GM23338 (cell line): ENCODE data around the gene SMPD4. TPM values are rescaled to one million over a fixed set of nuclear protein-coding genes. Genes with fewer than 3 reads are reported as not detected.
"Not testable (repeated sequence)": the region's sequence is repeated elsewhere in the genome, so short reads cannot be mapped to it uniquely, and the experiment has no call there.

ENCODE experiments used
- ATAC-seq: fragments of 200-7000 bp; cut with Tn5 transposase; 3 replicates; pipeline ENCODE4 v1.9.1; 2020
- DNase-seq: peaks from one replicate; pipeline ENCODE4 v3.0.0-alpha.2; 2015; ENCODE audit warnings: low spot score
- H2AFZ ChIP-seq: fragments of 200-600 bp; sonication (generic); 2 replicates; pipeline ENCODE4 v1.8.0; 2016; ENCODE audit warnings: antibody characterized with exemption, mild to moderate bottlenecking, moderate library complexity
- H3F3A ChIP-seq: fragments of 200-600 bp; sonication (generic); replicated peaks from 2 replicates; pipeline ENCODE4 v1.8.0; 2017; ENCODE audit warnings: antibody characterized with exemption, mixed run types, low read depth
- H3K27ac ChIP-seq: fragments of 200-600 bp; sonication (generic); 2 replicates; pipeline ENCODE4 v1.6.1; 2016; ENCODE audit warnings: low read depth
- H3K27me3 ChIP-seq: fragments of 200-600 bp; sonication (generic); 2 replicates; pipeline ENCODE4 v1.8.0; 2016; ENCODE audit warnings: mild to moderate bottlenecking, mixed run types, moderate library complexity; ENCODE audit not compliant: insufficient read depth
- H3K36me3 ChIP-seq: fragments of 200-600 bp; sonication (generic); 2 replicates; pipeline ENCODE4 v1.8.0; 2016; ENCODE audit warnings: mild to moderate bottlenecking; ENCODE audit not compliant: insufficient read depth
- H3K4me1 ChIP-seq: fragments of 200-600 bp; sonication (generic); 2 replicates; pipeline ENCODE4 v1.8.0; 2016; ENCODE audit warnings: mild to moderate bottlenecking, moderate library complexity; ENCODE audit not compliant: insufficient read depth
- H3K4me2 ChIP-seq: fragments of 200-600 bp; sonication (generic); 2 replicates; pipeline ENCODE4 v1.7.1; 2017; ENCODE audit warnings: mixed run types
- H3K4me3 ChIP-seq: fragments of 200-600 bp; sonication (generic); 2 replicates; pipeline ENCODE4 v1.6.1; 2016; ENCODE audit warnings: mixed run types
- H3K79me2 ChIP-seq: fragments of 200-600 bp; sonication (generic); replicated peaks from 2 replicates; pipeline ENCODE4 v1.8.0; 2017; ENCODE audit warnings: mild to moderate bottlenecking; ENCODE audit not compliant: insufficient read depth
- H3K9me2 ChIP-seq: fragments of 200-600 bp; sonication (generic); 2 replicates; pipeline ENCODE4 v1.8.0; 2017; ENCODE audit not compliant: insufficient read depth
- H4K20me1 ChIP-seq: fragments of 200-600 bp; sonication (generic); replicated peaks from 2 replicates; pipeline ENCODE4 v1.8.0; 2017; ENCODE audit warnings: mild to moderate bottlenecking; ENCODE audit not compliant: insufficient read depth
- H3K27ac Mint-ChIP-seq: 2 replicates; pipeline ENCODE4 v1.8.0; 2020; ENCODE audit warnings: inconsistent platforms, mild to moderate bottlenecking, moderate library complexity, mixed read lengths
- H3K27me3 Mint-ChIP-seq: 3 replicates; pipeline ENCODE4 v1.8.0; 2022; ENCODE audit warnings: low read depth, mild to moderate bottlenecking, moderate library complexity, mixed read lengths, inconsistent platforms; ENCODE audit not compliant: insufficient read depth, poor library complexity
- H3K36me3 Mint-ChIP-seq: 3 replicates; pipeline ENCODE4 v1.8.0; 2021; ENCODE audit warnings: low read depth, mild to moderate bottlenecking, inconsistent platforms, moderate library complexity, mixed read lengths
- H3K4me1 Mint-ChIP-seq: 3 replicates; pipeline ENCODE4 v1.8.0; 2020; ENCODE audit warnings: mild to moderate bottlenecking, inconsistent platforms, mixed read lengths
- H3K4me3 Mint-ChIP-seq: 3 replicates; pipeline ENCODE4 v1.8.0; 2021; ENCODE audit warnings: moderate library complexity, mild to moderate bottlenecking, inconsistent platforms, mixed read lengths
- H3K9me3 Mint-ChIP-seq: 3 replicates; pipeline ENCODE4 v1.8.0; 2020; ENCODE audit warnings: moderate library complexity, mild to moderate bottlenecking, inconsistent platforms, mixed read lengths
- CREB1 ChIP-seq: fragments of 250-450 bp; sonication (Bioruptor Pico); IDR thresholded peaks from 2 replicates; pipeline ENCODE4 v1.5.0; 2020; ENCODE audit warnings: low read depth, mild to moderate bottlenecking, moderate library complexity
- ETS1 ChIP-seq: IDR thresholded peaks from 2 replicates; pipeline ENCODE4 v1.6.1; 2016; ENCODE audit warnings: antibody characterized with exemption
- EZH2 ChIP-seq: fragments of 200-600 bp; sonication (generic); IDR thresholded peaks from one replicate; pipeline ENCODE4 v1.8.0; 2017; ENCODE audit warnings: antibody characterized with exemption, mild to moderate bottlenecking, low read depth; ENCODE audit not compliant: unreplicated experiment
- EZH2phosphoT487 ChIP-seq: fragments of 200-600 bp; sonication (generic); IDR thresholded peaks from one replicate; pipeline ENCODE4 v1.8.1; 2018; ENCODE audit warnings: antibody characterized with exemption; ENCODE audit not compliant: unreplicated experiment
- JUNB ChIP-seq: IDR thresholded peaks from one replicate; pipeline ENCODE4 v1.6.1; 2016; ENCODE audit warnings: antibody characterized with exemption; ENCODE audit not compliant: unreplicated experiment
- NANOG ChIP-seq: IDR thresholded peaks from 2 replicates; pipeline ENCODE4 v1.6.1; 2016; ENCODE audit warnings: antibody characterized with exemption, borderline replicate concordance
- POLR2AphosphoS5 ChIP-seq: IDR thresholded peaks from 2 replicates; pipeline ENCODE4 v1.6.1; 2016; ENCODE audit warnings: antibody characterized with exemption, low read depth
- REST ChIP-seq: IDR thresholded peaks from one replicate; pipeline ENCODE4 v1.6.1; 2018; ENCODE audit warnings: antibody characterized with exemption; ENCODE audit not compliant: unreplicated experiment
- ZNF331 ChIP-seq: fragments of 250-450 bp; sonication (Bioruptor Pico); IDR thresholded peaks from 2 replicates; pipeline ENCODE4 v1.5.0; 2020; ENCODE audit warnings: low read depth, mild to moderate bottlenecking, moderate library complexity
- ZNF462 ChIP-seq: fragments of 250-450 bp; sonication (Bioruptor Pico); IDR thresholded peaks from 2 replicates; pipeline ENCODE4 v1.5.0; 2020; ENCODE audit warnings: mild to moderate bottlenecking, moderate library complexity
- polyA plus RNA-seq: library from polyadenylated mRNA; unstranded; fragments of >200 nt; fragmentation: Nextera tagmentation; extraction: Ambion mirVana; gene quantifications from 2 replicates; pipeline ENCODE4 v1.2.1, GENCODE V29; 2016
- total RNA-seq: library from RNA; depleted of rRNA; stranded (reverse); fragments of >200 nt; shearing (Covaris generic); gene quantifications from 2 replicates; pipeline ENCODE4 v1.2.3, GENCODE V29; 2014

SMPD4 gene
- total and polyA plus RNA-seq, 2 experiments from 2014 or later: 44.2 to 98.6 TPM

- Histone ChIP-seq H2AFZ (no peak overlapping the region), H3F3A (no peaks in the 10 kb centered on the region), H3K4me1 (no peaks in the 10 kb centered on the region), H3K79me2 (no peaks in the 10 kb centered on the region), H3K27ac (no peak overlapping the region), H3K4me2 (no peak overlapping the region), H3K36me3 (no peaks in the 10 kb centered on the region), H3K9me2 (no peaks in the 10 kb centered on the region), H4K20me1 (no peaks in the 10 kb centered on the region), H3K4me3 (no peak overlapping the region), H3K27me3 (no peaks in the 10 kb centered on the region)
- DNase-seq (no peak), ATAC-seq (no peak)
- H3K36me3 Mint-ChIP-seq: no peaks in the 10 kb centered on the region
- H3K27ac Mint-ChIP-seq: no peak overlapping the region
- H3K4me3 Mint-ChIP-seq: no peak overlapping the region
- TF ChIP-seq JUNB (no peak), ETS1 (no peak), EZH2 (no peak), ZNF462 (no peak), ZNF331 (CRISPR knock-in tag) (no peak), POLR2AphosphoS5 (no peak), NANOG (no peak), CREB1 (no peak), REST (no peak), EZH2phosphoT487 (no peak)
- H3K27me3 Mint-ChIP-seq: peaks cover 2% of the 10 kb centered on the region
- no peaks in the 10 kb centered on the region for H3K9me3 Mint-ChIP-seq
- no peaks in the 10 kb centered on the region for H3K4me1 Mint-ChIP-seq
Observed at GRCh38 chr2:130135692-130136541, 45.5 kb downstream of the SMPD4 start.

GRCh38 chr2:130129120-130129829, 52.1 kb downstream of the SMPD4 start, which contains the start of gene POTEF:
TSS of gene POTEF (minus strand) at chr2:130129222. CDS start at chr2:130120515, 8,707 bp downstream.
- H3K36me3 Mint-ChIP-seq, H3K9me2 ChIP-seq, H3K36me3 ChIP-seq, H3K4me1 ChIP-seq, H3K79me2 ChIP-seq, H3K9me3 Mint-ChIP-seq, H3F3A ChIP-seq, H4K20me1 ChIP-seq, H3K4me2 ChIP-seq, H3K4me1 Mint-ChIP-seq, H3K4me3 ChIP-seq, H3K27ac ChIP-seq, H3K27ac Mint-ChIP-seq, H2AFZ ChIP-seq, H3K27me3 Mint-ChIP-seq, H3K27me3 ChIP-seq: not testable (repeated sequence)
- DNase-seq (peak; percentile 10), ATAC-seq (peak; percentile 74)
- peak within 1 kb of the TSS; percentile 60; the same call in 2 of the 3 replicates for H3K4me3 Mint-ChIP-seq
